Activated naive CD8-positive, alpha-beta T cell treated with anti-CD3 and anti-CD28 coated beads for 36 hours (primary cell): ENCODE measurements around the gene CIZ1. TPM values are rescaled to one million over a fixed set of nuclear protein-coding genes. Genes with fewer than 3 reads are reported as not detected.

Source experiments
- DNase-seq: peaks from one replicate; pipeline ENCODE4 v3.0.0; 2021
- H3K27ac Mint-ChIP-seq: one replicate; pipeline ENCODE4 v1.8.0; 2022; ENCODE audit warnings: mild to moderate bottlenecking, moderate library complexity, mixed read lengths
- H3K27me3 Mint-ChIP-seq: one replicate; pipeline ENCODE4 v1.8.0; 2022; ENCODE audit warnings: mild to moderate bottlenecking, mixed read lengths
- H3K36me3 Mint-ChIP-seq: one replicate; pipeline ENCODE4 v1.8.0; 2021; ENCODE audit warnings: mild to moderate bottlenecking, mixed read lengths
- H3K4me1 Mint-ChIP-seq: one replicate; pipeline ENCODE4 v1.8.0; 2021; ENCODE audit warnings: mixed read lengths
- H3K4me3 Mint-ChIP-seq: one replicate; pipeline ENCODE4 v1.8.0; 2022; ENCODE audit warnings: mild to moderate bottlenecking, moderate library complexity, mixed read lengths
- H3K9me3 Mint-ChIP-seq: one replicate; pipeline ENCODE4 v1.8.0; 2022; ENCODE audit warnings: mixed read lengths
- total RNA-seq, 2 experiments: library from RNA; stranded (reverse); gene quantifications; one replicate each; pipeline ENCODE4 v1.2.3, GENCODE V29; 2021

CIZ1 gene
- total RNA-seq, 2 experiments from 2014 or later, result 86.8 to 91.3 TPM

DNA sequence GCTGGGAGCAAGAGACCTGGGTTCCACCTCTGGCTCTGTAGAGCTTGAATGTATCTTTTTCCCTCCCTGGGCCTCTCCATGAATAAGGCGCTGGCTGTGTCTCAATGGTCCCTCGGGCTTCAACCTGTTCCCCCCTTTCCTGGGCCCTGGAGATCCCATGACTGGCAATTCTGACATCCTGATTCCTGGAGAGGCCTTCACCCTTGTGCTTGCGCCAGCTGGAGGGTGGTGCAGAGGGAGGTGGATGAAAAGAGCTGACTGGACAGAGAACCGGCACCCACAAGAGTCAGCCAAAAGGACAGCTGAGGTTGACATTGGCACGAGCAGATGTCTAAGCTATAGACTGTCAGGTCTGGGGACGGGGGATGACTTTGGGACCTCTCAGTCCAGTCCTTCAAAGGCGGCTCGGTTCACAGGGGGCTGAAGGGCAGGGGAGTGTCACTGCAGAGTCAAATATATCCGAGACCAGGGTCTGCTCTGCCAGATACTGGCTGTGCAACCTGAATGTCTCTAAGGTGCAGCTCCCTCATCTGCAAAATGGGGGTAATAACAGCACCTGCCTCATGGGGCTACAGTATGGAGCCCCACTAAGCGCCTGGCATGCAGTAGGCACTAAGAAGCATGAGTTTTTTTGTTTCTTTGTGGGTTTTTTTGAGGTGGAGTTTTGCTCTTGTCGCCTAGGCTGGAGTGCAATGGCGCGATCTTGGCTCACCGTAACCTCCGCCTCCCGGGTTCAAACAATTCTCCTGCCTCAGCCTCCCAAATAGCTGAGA lies 25.6 kb upstream of the CIZ1 start:
- no peaks in the 10 kb centered on the region for H3K9me3 Mint-ChIP-seq
- H3K27ac Mint-ChIP-seq, result no peak overlapping the region

DNA sequence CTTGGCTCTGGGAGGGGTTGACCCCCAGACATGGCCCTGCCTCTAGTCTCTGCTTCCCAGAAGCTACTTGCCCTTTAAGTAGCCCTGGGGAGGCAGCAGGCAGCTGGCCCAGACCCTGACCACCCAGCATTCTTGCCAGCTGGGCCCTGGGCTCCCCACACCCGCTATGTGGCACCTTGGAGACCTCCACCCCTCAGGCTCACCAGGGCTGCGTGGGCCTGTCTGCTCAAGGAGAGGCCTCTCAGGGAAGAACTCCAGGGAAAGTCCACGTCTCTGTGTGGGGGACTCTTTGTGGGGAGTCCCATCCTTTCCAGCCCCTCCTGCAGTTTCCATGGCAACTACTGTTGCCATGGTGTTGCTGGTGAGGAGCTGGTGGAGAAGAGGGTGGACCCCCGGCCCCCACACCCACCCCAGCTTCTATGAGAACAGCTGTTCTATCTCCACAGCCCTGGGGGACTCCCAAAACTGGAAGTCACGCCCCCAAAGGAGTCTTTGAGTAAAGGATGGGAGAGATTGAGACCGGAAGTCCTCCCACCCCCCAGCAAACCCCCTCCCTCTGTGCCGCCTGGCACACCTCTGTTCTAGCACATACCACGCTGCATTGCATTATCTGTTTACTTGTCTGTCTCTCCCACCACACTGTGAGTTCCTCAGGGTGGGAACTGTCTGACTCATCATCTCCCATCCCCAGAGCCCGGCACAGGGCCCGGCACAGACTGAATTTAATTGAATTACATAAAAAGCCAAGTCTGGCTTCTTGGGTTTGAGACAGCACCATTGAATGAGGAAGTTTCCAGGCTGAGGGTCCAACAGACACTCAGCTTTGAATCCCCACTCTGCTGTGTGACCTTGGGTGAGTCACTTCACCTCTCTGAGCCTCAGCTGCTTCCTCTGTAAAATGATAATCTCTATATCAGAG lies 24.4 kb upstream of the CIZ1 start:
- H3K4me1 Mint-ChIP-seq, result peaks cover 9% of the 10 kb centered on the region
- no peak overlapping the region for H3K27ac Mint-ChIP-seq
- no peaks in the 10 kb centered on the region for H3K9me3 Mint-ChIP-seq
- H3K4me3 Mint-ChIP-seq, result no peak overlapping the region
- no peak for DNase-seq
- H3K27me3 Mint-ChIP-seq, result peaks cover 8% of the 10 kb centered on the region
- no peaks in the 10 kb centered on the region for H3K36me3 Mint-ChIP-seq

More for the DNA sequence above, 25.6 kb upstream of the CIZ1 start:
- peaks cover 8% of the 10 kb centered on the region for H3K27me3 Mint-ChIP-seq
- H3K4me3 Mint-ChIP-seq, result no peak overlapping the region
- peaks cover 9% of the 10 kb centered on the region for H3K4me1 Mint-ChIP-seq
- H3K36me3 Mint-ChIP-seq, result no peaks in the 10 kb centered on the region
- no peak for DNase-seq

DNA sequence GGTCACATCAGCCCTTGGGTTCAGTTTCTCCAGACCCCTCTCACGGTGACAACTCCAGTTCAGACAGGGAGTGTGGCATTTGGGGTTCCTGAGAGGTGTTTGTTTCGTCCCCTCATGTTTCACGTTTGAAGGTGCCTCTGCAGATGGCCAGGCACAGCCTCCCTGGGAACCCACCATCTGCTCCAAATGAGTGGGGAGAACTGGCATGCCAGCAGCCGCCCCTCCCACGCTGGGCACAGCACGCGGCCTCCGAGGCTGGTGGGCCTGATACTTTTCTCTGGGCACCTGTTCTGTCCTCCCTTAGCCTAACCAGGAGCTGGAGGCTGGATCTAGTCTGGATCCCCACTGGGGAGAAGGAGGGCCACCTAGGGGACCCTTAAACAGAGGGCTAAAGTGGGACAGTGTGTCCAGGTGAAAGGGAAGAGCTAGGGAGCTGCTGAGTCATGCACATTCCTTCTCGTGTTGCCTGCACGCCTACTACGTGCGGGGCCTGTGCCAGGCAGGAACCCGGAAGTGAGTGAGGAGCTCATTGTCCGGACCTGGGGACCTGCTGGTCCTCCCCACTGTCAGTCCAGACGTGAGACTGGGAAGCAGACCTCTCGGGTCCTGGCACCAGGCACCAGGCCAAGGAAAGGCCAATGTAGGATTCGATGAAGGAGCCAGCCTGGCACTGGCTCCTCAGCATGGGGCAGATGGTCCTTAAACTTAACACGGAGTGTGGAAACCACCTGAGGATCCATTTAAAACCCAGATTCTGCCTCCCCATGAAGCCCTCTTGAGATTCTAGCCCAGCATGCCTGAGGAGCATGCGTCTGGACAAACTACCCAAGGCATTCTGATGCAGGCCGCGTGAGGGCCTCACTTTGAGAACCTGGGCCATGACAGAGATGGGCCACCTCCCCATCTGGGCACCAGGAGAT lies 23.5 kb upstream of the CIZ1 start:
- no peak for DNase-seq
- Mint-ChIP-seq H3K9me3 (no peaks in the 10 kb centered on the region), H3K36me3 (no peaks in the 10 kb centered on the region), H3K4me3 (no peak overlapping the region), H3K27me3 (peaks cover 8% of the 10 kb centered on the region), H3K27ac (no peak overlapping the region), H3K4me1 (peaks cover 9% of the 10 kb centered on the region)

- Mint-ChIP-seq H3K27me3 (peaks cover 8% of the 10 kb centered on the region), H3K36me3 (no peaks in the 10 kb centered on the region), H3K9me3 (no peaks in the 10 kb centered on the region), H3K4me3 (no peak overlapping the region), H3K27ac (no peak overlapping the region), H3K4me1 (peaks cover 9% of the 10 kb centered on the region)
- no peak for DNase-seq
Measured at GRCh38 chr9:128213746-128214497, 22.6 kb upstream of the CIZ1 start.

GRCh38 chr9:128211981-128212281 lies 20.6 kb upstream of the CIZ1 start:
- Mint-ChIP-seq H3K36me3 (no peaks in the 10 kb centered on the region), H3K27me3 (peaks cover 8% of the 10 kb centered on the region), H3K4me1 (peaks cover 2% of the 10 kb centered on the region), H3K27ac (no peak overlapping the region), H3K4me3 (no peak overlapping the region), H3K9me3 (no peaks in the 10 kb centered on the region)
- DNase-seq, result no peak

- H3K27me3 Mint-ChIP-seq, result peaks cover 9% of the 10 kb centered on the region
- DNase-seq, result no peak
- no peaks in the 10 kb centered on the region for H3K9me3 Mint-ChIP-seq
- peaks cover 2% of the 10 kb centered on the region for H3K4me1 Mint-ChIP-seq
- H3K27ac Mint-ChIP-seq, result no peak overlapping the region
- no peak overlapping the region for H3K4me3 Mint-ChIP-seq
- no peaks in the 10 kb centered on the region for H3K36me3 Mint-ChIP-seq
Measured at GRCh38 chr9:128211186-128211980, 20.0 kb upstream of the CIZ1 start.

DNA sequence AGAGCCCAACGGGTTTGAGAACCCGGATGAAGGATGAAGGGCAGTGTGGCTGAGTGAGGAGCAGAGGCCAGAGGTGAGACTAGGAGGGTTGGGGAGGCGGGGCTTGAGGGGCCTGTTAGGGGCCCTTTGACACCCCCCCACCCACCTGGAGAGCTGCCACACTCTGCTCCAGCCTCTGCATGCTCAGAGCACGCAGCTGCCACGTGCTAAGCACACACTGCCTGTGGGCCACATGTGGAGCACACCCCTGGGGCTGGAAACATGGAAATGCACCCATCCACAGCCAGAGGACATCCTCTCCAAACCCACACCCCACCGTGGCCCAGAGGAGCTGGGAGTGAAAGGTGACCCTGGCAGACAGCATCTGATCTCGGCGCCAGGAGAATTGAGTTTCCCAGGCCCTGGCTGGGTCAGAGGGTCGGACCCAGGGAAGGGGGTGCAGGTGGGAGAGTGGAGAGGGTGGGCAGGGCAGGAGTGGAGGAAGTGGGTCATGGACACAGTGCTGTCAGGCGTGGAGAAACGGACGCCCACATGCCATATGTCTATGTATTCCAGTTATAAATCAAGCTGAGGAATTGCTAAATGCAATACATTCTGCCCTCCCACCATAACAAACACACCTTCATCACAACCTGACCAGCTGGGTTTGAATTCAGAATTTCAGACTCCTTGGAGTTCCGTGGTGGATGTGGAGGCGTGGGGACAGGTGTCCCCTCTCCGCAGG lies 17.7 kb upstream of the CIZ1 start:
- Mint-ChIP-seq H3K27ac (no peak overlapping the region), H3K27me3 (peaks cover 25% of the 10 kb centered on the region), H3K4me3 (no peak overlapping the region), H3K9me3 (no peaks in the 10 kb centered on the region), H3K36me3 (no peaks in the 10 kb centered on the region), H3K4me1 (peaks cover 4% of the 10 kb centered on the region)
- no peak for DNase-seq

- H3K9me3 Mint-ChIP-seq, result no peaks in the 10 kb centered on the region
- H3K27me3 Mint-ChIP-seq, result peaks cover 25% of the 10 kb centered on the region
- peaks cover 5% of the 10 kb centered on the region for H3K4me1 Mint-ChIP-seq
- H3K4me3 Mint-ChIP-seq, result no peak overlapping the region
- H3K27ac Mint-ChIP-seq, result no peak overlapping the region
- H3K36me3 Mint-ChIP-seq, result no peaks in the 10 kb centered on the region
- no peak for DNase-seq
Measured at GRCh38 chr9:128208386-128208785, 17.0 kb upstream of the CIZ1 start.

DNA sequence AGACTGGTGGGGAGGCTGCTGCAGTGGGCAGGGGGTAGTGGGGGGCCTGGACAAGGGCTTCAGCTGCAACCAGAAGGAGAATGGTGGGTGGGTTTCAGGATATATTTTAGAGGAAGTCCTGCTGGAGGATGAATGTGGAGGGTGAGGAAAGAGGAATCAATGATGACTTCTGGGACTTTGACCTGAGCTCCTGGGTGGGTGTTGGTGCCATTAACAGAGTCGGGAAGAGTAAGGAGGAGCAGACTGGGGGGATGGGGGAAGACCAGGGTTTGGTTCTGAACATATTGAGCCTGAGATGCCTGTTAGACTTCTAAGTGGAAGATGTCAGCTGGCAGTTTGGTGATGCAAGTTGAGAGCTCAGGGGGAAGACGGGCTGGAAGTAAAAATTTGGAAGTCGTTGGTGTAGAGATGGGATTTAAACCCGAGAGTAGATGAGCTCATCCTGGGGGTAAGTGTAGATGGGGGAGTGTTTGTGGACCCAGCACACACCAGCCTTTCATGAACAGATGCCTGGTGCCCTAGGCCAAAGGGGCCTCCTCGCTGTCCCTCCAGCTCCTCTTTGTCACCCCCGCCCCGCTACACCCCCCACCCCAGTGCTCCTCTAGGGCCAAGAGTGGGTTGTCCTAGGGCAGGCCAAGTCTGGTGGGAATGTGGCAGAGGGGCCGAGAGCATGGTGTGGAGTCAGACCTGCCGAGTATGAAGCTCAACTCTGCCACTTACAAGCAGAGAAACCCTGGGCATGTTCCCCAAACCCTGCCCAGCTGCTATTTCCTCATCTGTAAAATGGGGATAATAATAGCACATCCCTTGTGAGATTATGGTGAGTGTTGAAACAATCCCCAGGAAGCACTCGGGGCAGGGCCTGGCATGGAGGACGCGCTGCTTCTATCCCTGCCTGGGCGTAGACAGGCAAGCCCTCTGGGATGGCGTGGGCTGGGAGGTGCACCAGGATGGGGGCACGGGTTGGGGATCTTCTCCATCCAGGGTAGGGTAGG lies 15.8 kb upstream of the CIZ1 start:
- Mint-ChIP-seq H3K9me3 (no peaks in the 10 kb centered on the region), H3K27ac (no peak overlapping the region), H3K36me3 (no peaks in the 10 kb centered on the region), H3K27me3 (peaks cover 23% of the 10 kb centered on the region), H3K4me3 (no peak overlapping the region), H3K4me1 (peaks cover 12% of the 10 kb centered on the region)
- DNase-seq, result no peak

GRCh38 chr9:128206484-128206883 lies 15.1 kb upstream of the CIZ1 start:
- H3K27me3 Mint-ChIP-seq, result peaks cover 21% of the 10 kb centered on the region
- H3K36me3 Mint-ChIP-seq, result no peaks in the 10 kb centered on the region
- H3K4me3 Mint-ChIP-seq, result no peak overlapping the region
- H3K4me1 Mint-ChIP-seq, result peaks cover 16% of the 10 kb centered on the region
- no peak overlapping the region for H3K27ac Mint-ChIP-seq
- DNase-seq, result no peak
- no peaks in the 10 kb centered on the region for H3K9me3 Mint-ChIP-seq

DNA sequence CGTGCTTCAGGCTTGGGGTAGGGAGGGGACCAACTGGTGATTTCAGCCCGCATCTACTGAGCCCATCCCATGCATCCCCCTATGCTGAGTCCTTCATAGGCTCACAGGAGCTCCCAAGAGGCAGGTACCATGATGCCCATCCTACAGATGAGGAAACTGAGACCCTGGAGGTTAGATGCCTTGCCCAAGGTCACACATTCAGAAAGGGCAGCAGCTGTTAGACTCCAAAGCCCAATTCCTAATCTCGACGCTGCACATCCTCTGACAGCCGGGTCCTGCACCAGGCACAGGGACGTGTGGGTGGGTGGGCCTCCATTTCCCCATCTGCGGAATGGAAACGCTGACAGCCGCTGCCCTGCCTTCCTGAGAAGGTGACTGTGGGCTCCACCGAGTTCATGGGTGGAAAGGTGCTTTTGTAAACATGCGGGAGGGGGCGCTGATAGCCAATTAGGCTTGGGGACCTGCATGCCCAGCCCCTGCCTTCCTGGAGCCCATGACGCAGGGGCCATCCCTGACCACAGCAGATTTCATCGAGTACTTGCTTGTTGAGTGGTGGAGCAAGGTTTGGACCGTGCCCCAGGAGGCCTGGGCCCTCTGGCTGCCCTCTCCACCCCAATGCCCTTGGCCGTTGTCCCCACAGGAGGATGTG lies 14.0 kb upstream of the CIZ1 start:
- Mint-ChIP-seq H3K9me3 (no peaks in the 10 kb centered on the region), H3K36me3 (no peaks in the 10 kb centered on the region), H3K4me3 (no peak overlapping the region), H3K27me3 (peaks cover 21% of the 10 kb centered on the region), H3K4me1 (peaks cover 16% of the 10 kb centered on the region), H3K27ac (no peak overlapping the region)
- no peak for DNase-seq

DNA sequence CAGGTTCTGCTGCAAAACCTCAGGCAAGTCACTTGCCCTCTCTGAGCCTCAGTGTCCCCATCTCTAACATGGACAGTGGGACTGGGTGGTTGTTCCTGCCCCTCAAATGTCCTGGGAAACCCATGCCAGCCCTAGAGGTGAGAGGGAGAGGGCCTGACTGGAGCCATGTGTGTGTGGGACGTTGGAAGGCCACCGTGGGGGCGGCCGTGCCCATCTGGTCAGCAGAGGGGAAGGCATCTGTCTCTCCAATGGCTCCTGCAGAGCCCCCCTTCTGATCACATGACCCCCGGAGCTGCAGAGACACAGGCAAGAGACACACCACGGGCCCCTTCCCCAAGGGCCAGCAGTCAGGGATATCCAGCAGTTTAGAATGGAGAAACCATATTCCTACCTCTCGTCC lies 13.5 kb upstream of the CIZ1 start:
- no peaks in the 10 kb centered on the region for H3K36me3 Mint-ChIP-seq
- no peak overlapping the region for H3K4me3 Mint-ChIP-seq
- peaks cover 21% of the 10 kb centered on the region for H3K27me3 Mint-ChIP-seq

More for the DNA sequence above, 13.5 kb upstream of the CIZ1 start:
- Mint-ChIP-seq H3K27ac (no peak overlapping the region), H3K4me1 (peaks cover 16% of the 10 kb centered on the region), H3K9me3 (no peaks in the 10 kb centered on the region)
- DNase-seq, result no peak
